Measurements from ENCODE around the gene LAMB1.

Gene LAMB1

GRCh38 chr7:108016841-108017775, 14.1 kb upstream of the LAMB1 start:
- peak; percentile 33 for DNase-seq

DNA sequence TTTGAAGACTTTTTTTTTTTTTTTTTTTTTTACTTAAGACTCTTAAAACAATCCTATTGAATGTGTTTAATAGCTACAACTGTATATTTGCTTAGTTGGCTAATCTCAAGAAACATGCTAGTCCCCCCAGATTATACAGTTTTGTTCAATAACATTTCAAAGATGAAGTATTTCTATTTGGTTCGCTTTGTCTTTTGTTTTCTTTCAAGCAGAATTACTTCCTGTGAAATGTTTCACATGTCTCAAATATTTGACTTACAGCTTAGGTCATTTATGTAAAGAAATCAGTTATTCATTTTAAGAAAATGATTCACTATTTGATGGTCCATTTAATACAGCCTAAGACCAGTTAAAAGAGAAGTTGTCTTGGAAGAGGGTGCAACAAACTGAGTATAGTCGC, 12.8 kb upstream of the LAMB1 start:
- DNase-seq: no peak

DNA sequence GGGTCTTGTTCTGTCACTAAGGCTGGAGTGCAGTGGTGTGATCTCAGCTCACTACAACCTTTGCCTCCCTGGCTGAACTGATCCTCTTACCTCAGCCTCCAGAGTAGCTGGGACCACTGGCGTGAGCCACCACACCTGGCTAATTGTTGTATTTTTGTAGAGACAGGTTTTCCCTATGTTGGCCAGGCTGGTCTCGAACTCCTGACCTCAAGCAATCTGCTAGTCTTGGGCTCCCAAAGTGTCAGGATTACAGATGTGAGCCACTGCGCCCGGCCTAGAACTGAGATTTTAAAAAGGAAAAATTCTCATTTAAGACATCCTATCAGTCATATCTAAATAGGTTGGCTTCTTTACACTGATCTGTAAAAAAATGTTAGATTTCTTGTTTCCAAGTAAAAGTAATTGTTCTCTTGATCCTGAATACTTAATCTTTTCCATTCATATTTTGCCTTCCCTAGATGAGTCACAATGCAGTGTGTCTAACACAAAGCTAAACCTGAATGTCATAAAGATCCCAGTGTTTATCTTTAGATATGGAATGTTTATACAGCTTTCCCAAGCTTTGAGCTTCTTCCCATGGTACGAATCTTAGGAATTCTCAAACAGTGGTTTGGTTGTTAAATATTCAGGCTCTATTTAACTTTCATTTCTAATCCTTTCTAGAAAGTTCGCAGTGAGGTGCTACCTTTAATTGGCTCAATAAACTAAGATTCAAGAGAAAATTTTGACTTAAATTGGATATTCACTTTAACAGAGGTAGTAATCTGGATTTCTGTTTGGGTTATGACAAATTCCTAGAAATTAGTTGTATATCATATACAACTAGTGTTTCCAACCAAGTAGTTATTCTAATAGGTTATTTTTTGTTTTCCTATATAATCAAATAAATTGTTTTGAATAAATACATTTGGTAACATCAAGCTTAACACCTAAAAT, 12.1 kb upstream of the LAMB1 start:
- no peak for DNase-seq

GRCh38 chr7:108014215-108014614, 11.3 kb upstream of the LAMB1 start:
- DNase-seq: no peak

DNA sequence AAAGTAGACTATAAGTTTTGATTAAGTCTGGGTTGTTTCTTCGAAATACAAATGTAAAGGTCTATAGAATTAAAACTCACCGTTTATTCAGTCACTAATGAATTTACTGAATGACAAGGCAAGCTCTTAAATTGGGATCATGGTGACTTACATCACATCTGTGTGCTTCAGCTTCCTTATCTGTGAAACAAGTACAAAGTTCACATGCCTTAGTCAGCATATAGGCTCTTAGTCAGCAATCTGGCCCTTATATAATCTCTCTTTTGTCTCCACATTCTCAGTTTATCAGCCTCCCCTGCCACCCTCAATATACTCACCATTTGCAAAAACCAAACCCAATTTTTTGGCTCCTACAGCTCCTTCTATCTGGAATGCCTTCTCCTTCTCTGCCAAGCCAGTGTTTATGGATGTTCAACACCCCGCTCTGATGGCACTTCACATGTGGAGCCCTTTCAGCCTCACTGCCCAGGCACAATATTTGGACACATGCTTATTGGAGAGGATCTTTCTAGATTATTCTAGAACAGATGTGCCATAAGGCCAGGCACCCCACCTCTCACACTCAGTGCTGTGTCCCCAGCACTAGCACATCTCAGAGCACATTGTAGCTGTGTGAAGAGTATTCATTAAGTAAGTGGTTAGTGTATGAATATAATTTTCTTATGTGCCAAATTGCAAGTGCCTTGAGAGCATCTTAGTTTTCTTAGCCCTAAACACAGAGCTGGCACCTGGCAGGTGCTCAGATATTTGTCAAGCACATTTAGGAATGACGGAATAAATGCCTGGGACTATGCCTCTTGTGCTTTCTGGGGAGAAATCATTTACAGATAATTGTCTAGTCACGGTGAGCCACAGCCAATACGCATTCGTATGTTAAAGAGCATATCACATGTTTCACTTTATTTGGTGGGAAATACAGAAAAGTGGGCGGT, 9.8 kb upstream of the LAMB1 start:
- DNase-seq: no peak

- no peak for DNase-seq
Measured at GRCh38 chr7:108010377-108010776, 7.4 kb upstream of the LAMB1 start.

DNA sequence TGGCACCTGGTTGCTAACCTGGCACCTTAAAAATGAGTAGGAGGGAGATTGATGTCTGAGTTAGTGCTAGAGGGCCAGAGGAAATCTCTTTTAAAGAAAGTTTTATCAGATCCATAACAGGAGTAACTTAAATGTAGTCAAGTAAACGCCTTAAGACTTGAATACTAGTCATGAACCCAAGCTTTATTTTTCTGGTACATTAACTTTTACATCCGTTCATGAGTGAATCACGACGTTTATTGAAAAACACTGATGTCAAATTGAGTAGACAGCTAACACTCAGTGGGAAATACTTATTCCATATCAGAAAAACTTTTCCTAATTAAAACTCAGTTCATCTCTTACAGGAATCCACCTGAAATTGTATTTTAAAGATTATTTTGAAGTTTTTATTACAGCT, 6.9 kb upstream of the LAMB1 start:
- DNase-seq: no peak

- no peak for DNase-seq
Measured at GRCh38 chr7:108008827-108009226, 5.9 kb upstream of the LAMB1 start.

DNA sequence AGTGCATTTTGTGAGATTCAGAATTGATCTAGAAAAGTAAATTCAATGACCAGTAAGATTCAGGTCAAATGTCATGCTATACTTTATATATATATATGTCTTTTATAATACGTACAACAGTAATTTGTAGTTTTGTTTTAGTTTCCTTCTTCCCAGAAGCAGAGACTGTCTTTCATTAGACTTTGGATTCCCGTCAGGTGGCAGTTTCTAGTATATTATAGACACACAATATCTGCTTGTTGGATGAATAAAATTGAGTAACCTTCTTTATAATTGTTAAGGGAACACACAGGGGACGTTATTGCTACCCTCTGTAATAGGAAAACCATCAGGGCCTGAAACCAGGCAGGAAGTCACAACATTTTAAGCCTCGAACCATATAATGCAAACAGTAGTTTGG, 5.3 kb upstream of the LAMB1 start:
- no peak for DNase-seq

DNA sequence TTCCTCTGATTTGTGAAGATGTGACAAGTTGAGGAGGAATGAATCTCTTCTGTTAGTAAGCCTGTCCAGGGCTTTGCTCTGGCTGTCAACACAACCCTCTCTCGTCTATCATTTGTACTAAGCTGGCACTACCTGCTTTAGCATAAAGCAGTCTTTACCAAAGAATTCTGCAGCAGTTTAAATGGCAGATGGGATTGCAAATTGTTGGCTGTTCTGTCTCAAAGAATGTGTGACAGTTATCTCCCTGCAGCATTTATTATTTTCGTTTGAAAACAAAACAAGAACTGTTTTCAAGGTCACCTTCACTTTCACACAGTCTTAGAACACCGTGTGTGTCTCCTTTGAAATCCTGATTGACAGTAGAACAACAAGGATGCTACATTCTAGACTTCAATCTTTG, 4.8 kb upstream of the LAMB1 start:
- DNase-seq: no peak

GRCh38 chr7:108007261-108007660, 4.3 kb upstream of the LAMB1 start:
- DNase-seq: no peak

- DNase-seq: no peak
Measured at GRCh38 chr7:108004220-108005142, 1.5 kb upstream of the LAMB1 start.

GRCh38 chr7:108003599-108003935, 606 bp upstream of the LAMB1 start:
- no peak for DNase-seq

GRCh38 chr7:108001764-108002725, 916 bp downstream of the LAMB1 start:
- DNase-seq: no peak

DNA sequence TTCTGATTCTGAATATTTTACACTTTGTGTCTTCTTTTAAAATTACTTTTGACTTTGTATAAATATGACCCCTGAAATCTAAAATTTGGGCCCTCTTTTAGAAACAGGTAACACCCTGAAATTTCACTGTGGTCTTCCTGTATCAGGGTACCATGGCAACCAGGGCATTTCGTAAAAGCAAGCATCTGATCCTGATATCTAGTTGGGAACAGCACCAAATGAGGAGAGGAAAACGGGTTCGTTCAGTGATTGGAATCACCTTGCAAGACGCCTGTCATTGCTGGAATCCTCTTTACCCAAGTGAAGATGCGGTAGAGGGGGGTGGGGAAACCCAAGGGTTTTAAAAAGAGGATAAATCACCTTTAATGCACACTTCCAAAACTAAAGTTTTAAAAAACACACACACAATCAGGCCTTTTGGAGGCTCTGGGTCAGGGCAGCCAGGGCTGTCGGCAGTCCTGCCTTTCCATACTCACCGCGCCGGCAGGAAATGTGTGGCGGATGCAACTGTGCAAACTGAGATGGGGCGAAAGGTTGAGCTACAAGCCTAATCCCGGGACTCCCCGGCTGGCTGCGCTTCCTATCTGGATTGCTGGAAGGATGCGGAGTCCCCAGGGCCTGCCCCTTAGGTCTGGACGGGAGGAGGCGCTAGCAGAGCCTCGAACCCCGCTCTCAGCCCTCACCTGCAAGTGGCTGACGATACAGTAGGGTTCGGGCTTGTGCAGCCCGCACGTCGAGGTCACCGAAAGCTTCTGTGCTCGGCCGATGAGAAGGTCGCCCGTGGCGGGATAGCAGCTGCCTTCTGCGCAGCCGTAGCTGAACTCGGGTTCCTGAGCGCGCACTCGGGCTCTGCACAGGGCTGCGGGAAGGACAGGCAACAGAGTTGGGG, 1.8 kb downstream of the LAMB1 start:
- peak; percentile 10 for DNase-seq

DNA sequence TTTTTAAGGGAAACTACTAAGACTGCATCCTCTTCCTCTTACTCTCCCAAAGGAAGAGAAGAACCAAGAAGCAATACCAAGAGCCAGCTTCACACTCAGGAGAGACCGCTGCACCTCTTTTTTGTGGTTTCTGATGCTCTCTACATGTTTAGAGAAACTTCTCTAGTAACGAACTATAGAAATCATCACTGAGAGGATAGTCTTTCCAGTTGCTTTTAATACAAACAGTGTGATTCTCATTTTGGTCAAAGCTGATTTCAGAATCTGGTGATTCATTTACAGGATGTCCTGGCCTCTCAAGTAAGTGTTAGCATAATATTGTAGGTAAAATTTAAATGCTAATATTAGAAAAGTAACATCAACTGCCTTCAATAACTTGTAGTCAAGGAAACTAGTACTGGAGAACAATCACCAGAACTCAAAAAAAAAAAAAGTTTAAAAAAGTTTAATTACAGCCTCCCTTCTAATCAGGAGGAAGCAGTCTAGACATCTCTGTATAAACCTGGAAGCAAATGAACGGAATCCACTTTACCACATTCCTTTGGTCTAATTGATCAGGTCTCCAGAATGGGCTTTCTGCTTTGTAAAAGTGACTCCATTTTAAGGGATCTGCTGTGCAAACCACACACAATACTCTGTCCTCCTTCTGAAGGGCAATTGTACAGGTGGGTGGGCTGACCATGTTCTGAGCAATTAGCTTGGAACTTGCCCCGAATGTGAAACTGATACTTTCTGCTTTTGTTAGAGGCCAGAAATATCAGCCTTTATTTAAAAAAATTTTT, 3.0 kb downstream of the LAMB1 start:
- no peak for DNase-seq

DNA sequence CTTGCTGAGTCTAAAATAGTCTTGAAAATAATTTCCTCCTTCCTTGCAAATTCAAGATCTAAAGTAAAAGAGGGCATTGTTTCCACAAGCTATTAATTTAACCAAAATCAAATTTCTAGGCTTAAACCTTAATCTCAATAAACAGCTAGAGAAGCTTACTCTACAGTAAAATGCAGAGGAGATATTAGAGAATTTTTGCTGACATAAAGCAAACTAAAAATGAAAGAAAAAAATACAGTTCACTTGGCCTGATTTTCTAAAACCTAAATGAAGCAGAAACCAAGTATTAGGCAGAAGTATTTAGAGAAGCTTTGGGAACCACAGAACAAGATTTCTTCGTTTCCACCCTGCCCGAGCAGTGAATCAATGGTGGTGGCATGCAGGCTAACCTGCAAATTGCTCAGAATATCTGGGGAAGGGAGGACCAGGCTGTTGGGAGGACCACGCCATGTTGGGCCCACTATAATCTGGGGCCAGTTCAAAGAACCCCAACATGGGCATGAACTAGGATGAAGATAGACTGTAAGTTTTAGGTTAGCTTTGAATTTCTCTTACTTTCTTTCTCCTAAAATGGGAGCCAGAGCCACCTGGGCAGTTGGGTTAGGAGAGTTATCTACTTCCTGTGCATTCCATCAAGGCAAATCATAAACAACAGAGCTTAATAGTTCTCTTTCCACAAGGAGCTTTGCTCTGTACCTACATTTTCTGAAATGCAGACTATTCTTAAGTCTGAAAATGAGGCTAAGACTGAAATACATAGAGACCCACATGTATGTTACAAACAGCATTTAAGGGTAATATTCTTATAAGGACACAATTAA, 4.1 kb downstream of the LAMB1 start:
- no peak for DNase-seq

DNA sequence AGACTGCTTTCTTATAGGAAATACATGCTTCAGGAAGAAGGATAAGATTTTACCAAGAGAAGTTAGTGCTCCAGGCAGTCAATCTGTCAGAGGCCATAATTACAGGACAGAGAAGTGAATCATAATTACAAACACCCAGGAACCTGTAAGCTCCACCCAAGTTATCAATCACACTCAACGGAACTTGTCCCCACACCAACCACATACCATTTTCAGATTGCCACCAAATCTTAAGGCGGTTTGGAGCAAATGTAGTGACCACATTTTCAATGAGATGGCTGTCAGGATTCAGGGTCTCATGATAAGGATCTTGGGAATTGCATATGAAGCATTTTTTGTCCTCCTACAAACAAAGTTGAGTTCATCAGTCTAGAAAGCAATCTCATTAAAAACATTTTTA, 4.8 kb downstream of the LAMB1 start:
- DNase-seq: no peak

Measured in activated CD4-positive, alpha-beta T cell treated with anti-CD3 and anti-CD28 coated beads for 48 hours (primary cell).